ENCODE results near the gene FBXL7. TPM values are rescaled to one million over a fixed set of nuclear protein-coding genes. Genes with fewer than 3 reads are reported as not detected.

FBXL7 gene
- total and polyA plus RNA-seq, 4 donors = 0.24 to 1.4 (median 1.2) TPM

DNA sequence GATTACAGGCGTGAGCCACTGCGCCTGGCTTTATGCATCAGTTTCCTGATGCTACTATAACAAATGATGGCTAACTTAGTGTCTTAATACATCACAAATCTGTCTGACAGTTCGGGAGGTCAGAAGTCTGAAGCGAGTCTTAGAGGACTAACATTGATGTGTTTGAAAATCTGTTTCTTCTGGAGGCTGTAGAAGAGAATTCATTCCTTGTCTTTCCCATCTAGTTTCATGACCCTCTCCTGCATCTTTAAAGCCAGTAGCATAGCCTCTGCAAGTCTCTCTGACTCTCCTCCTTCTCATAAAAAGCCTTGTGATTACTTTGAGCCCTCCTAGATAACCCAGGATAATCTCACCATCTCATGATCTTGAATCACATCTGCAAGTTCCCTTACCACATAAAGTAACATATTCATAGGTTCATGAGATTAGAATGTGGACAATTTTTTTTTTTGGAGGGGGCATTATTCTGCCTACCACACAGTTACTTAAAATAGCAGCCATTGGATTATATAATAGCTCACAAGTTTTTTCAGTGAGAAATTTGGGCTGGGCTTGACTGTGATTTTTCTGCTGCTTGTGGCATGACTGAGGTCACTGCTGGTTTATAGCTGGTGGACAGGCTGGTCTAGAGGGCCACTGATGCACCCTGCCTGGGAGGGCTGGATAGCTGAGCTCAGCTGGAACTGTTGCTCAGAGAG lies 134.8 kb downstream of the FBXL7 start:
- TF ChIP-seq HNF4G (IDR thresholded peaks at IDR 0.05) = no peak
- TF ChIP-seq RXRA (IDR thresholded peaks at IDR 0.05) = no peak
- TF ChIP-seq, protein P1, sequence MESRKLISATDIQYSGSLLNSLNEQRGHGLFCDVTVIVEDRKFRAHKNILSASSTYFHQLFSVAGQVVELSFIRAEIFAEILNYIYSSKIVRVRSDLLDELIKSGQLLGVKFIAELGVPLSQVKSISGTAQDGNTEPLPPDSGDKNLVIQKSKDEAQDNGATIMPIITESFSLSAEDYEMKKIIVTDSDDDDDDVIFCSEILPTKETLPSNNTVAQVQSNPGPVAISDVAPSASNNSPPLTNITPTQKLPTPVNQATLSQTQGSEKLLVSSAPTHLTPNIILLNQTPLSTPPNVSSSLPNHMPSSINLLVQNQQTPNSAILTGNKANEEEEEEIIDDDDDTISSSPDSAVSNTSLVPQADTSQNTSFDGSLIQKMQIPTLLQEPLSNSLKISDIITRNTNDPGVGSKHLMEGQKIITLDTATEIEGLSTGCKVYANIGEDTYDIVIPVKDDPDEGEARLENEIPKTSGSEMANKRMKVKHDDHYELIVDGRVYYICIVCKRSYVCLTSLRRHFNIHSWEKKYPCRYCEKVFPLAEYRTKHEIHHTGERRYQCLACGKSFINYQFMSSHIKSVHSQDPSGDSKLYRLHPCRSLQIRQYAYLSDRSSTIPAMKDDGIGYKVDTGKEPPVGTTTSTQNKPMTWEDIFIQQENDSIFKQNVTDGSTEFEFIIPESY (IDR thresholded peaks at IDR 0.05) = no peak
- no peak for TF ChIP-seq YY1 (IDR thresholded peaks at IDR 0.05)
- no peak for TF ChIP-seq EGR1 (IDR thresholded peaks at IDR 0.05; ENCODE audit: low read depth in 2 of 2)
- TF ChIP-seq, protein P2, sequence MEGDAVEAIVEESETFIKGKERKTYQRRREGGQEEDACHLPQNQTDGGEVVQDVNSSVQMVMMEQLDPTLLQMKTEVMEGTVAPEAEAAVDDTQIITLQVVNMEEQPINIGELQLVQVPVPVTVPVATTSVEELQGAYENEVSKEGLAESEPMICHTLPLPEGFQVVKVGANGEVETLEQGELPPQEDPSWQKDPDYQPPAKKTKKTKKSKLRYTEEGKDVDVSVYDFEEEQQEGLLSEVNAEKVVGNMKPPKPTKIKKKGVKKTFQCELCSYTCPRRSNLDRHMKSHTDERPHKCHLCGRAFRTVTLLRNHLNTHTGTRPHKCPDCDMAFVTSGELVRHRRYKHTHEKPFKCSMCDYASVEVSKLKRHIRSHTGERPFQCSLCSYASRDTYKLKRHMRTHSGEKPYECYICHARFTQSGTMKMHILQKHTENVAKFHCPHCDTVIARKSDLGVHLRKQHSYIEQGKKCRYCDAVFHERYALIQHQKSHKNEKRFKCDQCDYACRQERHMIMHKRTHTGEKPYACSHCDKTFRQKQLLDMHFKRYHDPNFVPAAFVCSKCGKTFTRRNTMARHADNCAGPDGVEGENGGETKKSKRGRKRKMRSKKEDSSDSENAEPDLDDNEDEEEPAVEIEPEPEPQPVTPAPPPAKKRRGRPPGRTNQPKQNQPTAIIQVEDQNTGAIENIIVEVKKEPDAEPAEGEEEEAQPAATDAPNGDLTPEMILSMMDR (IDR thresholded peaks at IDR 0.05; ENCODE audit: low read depth, low read length, missing input control) = no peak
- no peak for TF ChIP-seq FOXA1 (IDR thresholded peaks at IDR 0.05)
- TF ChIP-seq, protein P3, sequence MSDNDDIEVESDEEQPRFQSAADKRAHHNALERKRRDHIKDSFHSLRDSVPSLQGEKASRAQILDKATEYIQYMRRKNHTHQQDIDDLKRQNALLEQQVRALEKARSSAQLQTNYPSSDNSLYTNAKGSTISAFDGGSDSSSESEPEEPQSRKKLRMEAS (IDR thresholded peaks at IDR 0.05) = no peak
- Histone ChIP-seq H3K4me3 (ENCODE audit: low read depth in 1 of 3, low read length in 3 of 3) (no peak overlapping the region), H3K9me3 (ENCODE audit: control insufficient read depth in 4 of 4, low read length in 3 of 4) (no peaks in the 10 kb centered on the region), H3K9ac (ENCODE audit: low read depth in 1 of 2, low read length in 2 of 2) (no peak overlapping the region), H3K36me3 (ENCODE audit: control insufficient read depth in 4 of 4, insufficient read depth in 3 of 4, low read depth in 1 of 4, low read length in 3 of 4) (no peaks in the 10 kb centered on the region), H3K27me3 (ENCODE audit: control insufficient read depth in 4 of 4, insufficient read depth in 4 of 4, low read length in 3 of 4) (no peaks in the 10 kb centered on the region), H3K4me1 (ENCODE audit: control insufficient read depth in 4 of 4, insufficient read depth in 4 of 4, low read length in 3 of 4) (peaks cover 0 to 1% (median 0%) of the 10 kb centered on the region in 4 donors), H3K27ac (ENCODE audit: low read depth in 1 of 2, low read length in 2 of 2) (no peak overlapping the region)
- whole genome bisulfite sequencing = 93% methylated on average over 4 of the region's 4 CpGs
- no peak for DNase-seq (ENCODE audit: low spot score)

DNA sequence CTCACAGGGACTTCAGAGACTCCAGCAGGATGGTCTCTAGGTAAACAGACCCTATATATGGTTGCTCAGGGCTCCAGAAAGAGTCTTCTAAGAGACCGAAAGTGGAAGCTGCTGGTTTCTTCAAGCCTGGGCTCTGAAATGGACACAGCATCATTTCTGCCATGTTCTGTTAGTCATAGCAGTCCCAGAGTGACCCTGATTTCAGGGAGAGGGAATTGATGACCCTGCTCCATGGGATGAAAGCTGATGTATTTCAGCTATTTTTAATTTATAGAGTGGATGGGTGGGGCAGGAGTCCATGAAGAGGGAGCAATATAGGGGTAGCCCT lies 135.3 kb downstream of the FBXL7 start:
- H3K9me3 ChIP-seq (ENCODE audit: control insufficient read depth in 4 of 4, low read length in 3 of 4) = no peaks in the 10 kb centered on the region
- H3K36me3 ChIP-seq (ENCODE audit: control insufficient read depth in 4 of 4, insufficient read depth in 3 of 4, low read depth in 1 of 4, low read length in 3 of 4) = no peaks in the 10 kb centered on the region
- no peak for DNase-seq (ENCODE audit: low spot score)
- no peak overlapping the region for H3K9ac ChIP-seq (ENCODE audit: low read depth in 1 of 2, low read length in 2 of 2)
- TF ChIP-seq YY1 (IDR thresholded peaks at IDR 0.05) (no peak), HNF4A (conservative IDR thresholded peaks at IDR 0.05) (no peak), RXRA (IDR thresholded peaks at IDR 0.05) (no peak), HNF4G (IDR thresholded peaks at IDR 0.05) (no peak), GABPA (IDR thresholded peaks at IDR 0.05 in 1 of 2, conservative IDR thresholded peaks at IDR 0.05 in 1 of 2) (no peak), EGR1 (IDR thresholded peaks at IDR 0.05; ENCODE audit: low read depth in 2 of 2) (no peak), FOXA2 (IDR thresholded peaks at IDR 0.05) (no peak), RAD21 (IDR thresholded peaks at IDR 0.05) (no peak), SP1 (IDR thresholded peaks at IDR 0.05) (no peak), JUND (IDR thresholded peaks at IDR 0.05) (no peak), NR2F2 (IDR thresholded peaks at IDR 0.05) (no peak), TAF1 (conservative IDR thresholded peaks at IDR 0.05) (no peak)
- TF ChIP-seq, protein P4, sequence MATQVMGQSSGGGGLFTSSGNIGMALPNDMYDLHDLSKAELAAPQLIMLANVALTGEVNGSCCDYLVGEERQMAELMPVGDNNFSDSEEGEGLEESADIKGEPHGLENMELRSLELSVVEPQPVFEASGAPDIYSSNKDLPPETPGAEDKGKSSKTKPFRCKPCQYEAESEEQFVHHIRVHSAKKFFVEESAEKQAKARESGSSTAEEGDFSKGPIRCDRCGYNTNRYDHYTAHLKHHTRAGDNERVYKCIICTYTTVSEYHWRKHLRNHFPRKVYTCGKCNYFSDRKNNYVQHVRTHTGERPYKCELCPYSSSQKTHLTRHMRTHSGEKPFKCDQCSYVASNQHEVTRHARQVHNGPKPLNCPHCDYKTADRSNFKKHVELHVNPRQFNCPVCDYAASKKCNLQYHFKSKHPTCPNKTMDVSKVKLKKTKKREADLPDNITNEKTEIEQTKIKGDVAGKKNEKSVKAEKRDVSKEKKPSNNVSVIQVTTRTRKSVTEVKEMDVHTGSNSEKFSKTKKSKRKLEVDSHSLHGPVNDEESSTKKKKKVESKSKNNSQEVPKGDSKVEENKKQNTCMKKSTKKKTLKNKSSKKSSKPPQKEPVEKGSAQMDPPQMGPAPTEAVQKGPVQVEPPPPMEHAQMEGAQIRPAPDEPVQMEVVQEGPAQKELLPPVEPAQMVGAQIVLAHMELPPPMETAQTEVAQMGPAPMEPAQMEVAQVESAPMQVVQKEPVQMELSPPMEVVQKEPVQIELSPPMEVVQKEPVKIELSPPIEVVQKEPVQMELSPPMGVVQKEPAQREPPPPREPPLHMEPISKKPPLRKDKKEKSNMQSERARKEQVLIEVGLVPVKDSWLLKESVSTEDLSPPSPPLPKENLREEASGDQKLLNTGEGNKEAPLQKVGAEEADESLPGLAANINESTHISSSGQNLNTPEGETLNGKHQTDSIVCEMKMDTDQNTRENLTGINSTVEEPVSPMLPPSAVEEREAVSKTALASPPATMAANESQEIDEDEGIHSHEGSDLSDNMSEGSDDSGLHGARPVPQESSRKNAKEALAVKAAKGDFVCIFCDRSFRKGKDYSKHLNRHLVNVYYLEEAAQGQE (IDR thresholded peaks at IDR 0.05) = no peak
- TF ChIP-seq, protein P3 (IDR thresholded peaks at IDR 0.05) = no peak
- TF ChIP-seq, protein P5, sequence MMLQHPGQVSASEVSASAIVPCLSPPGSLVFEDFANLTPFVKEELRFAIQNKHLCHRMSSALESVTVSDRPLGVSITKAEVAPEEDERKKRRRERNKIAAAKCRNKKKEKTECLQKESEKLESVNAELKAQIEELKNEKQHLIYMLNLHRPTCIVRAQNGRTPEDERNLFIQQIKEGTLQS (IDR thresholded peaks at IDR 0.05) = no peak
- TF ChIP-seq, protein P2 (IDR thresholded peaks at IDR 0.05; ENCODE audit: low read depth, low read length, missing input control) = no peak
- TF ChIP-seq, protein P1 (IDR thresholded peaks at IDR 0.05) = no peak
- H3K4me1 ChIP-seq (ENCODE audit: control insufficient read depth in 4 of 4, insufficient read depth in 4 of 4, low read length in 3 of 4) = peaks cover 0 to 1% (median 0%) of the 10 kb centered on the region in 4 donors
- 86% methylated on average over 1 of the region's 1 CpG for WGBS
- H3K27me3 ChIP-seq (ENCODE audit: control insufficient read depth in 4 of 4, insufficient read depth in 4 of 4, low read length in 3 of 4) = no peaks in the 10 kb centered on the region
- H3K27ac ChIP-seq (ENCODE audit: low read depth in 1 of 2, low read length in 2 of 2) = no peak overlapping the region
- no peak overlapping the region for H3K4me3 ChIP-seq (ENCODE audit: low read depth in 1 of 3, low read length in 3 of 3)

Measured in liver (tissue), 9 donors.